HG02759 (cell line): ENCODE measurements around the gene CRKL.
"Not testable (repeated sequence)": the region's sequence is repeated elsewhere in the genome, so short reads cannot be mapped to it uniquely, and the experiment has no call there.

ENCODE experiments used
- ATAC-seq: cut with Tn5 transposase; IDR thresholded peaks from one replicate; pipeline ENCODE4 v1.9.1; 2021; ENCODE audit warnings: mild to moderate bottlenecking, moderate library complexity; ENCODE audit not compliant: unreplicated experiment

CRKL gene

GRCh38 chr22:20965888-20966855 is 49.0 kb downstream of the CRKL start:
- no peak for ATAC-seq

DNA sequence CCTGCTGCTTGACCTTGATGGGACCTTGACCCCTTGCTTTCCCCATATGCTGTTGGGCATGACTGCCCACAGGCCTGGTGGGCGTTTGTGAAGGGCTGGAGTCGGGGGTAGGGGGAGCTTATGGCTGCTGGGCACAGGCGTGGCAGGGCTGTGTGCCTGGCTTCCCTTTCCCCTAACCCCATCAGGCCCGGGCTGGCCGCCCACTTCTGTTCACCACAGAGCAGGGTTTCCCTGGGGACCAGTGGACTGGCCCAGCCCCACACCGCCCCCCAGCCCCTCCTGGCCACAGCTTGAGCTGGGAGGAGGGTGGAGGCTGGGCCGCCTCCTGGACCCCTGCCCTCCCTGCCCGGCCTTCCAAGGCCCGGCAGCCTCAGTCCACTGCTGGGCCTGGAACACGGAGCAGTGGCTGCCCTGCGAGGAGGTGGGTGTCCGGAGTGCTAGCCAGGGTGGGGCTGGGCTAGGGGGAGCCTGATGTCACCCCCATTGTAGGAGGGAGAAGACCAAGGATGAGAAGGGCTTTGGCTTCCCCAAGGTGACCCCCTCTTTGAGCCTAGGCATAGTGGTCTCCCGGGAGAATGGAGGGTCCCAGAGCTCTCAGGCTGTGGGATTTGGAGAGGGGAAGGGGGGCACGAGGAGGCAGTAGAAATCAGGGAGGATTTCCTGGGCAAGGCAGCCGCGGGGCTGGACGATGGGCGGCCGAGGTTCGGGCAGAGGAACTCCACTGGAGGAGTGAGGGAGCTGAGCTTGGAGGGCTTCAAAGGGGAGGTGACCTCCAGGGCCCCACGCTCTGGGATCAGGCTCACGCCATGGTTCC is 49.9 kb downstream of the CRKL start, which contains the start of gene AIFM3:
Gene AIFM3, plus strand, starts transcription at position 373 of the 814 bp plus-strand sequence. CDS start 690 bp downstream, outside the sequence.
- no peak for ATAC-seq

DNA sequence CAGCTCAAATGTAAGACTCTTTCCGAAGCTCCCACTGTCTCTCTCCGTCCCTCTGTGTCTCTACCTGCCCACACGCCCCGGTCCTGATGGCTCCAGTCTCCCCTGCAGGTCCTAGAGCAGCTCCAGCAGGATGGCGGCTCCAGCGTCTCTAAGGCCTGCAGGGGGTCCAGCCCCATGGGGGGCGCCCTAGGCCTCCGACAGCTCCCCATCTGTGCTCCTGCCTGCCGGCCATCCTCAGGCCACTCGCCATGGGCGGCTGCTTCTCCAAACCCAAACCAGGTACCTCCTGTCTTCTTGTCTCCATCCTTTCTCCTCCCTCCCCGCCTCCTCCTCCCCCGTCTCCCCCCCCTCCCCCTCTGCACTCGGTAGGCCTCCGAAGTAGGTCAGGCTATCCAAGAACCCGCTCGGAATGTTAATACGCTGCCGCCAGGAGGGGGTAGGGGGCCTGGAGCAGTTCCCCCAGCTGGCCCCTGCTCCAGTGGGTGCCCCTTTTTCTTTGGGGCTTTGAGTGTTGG is 50.5 kb downstream of the CRKL start:
- no peak for ATAC-seq

- no peak for ATAC-seq
Observed at GRCh38 chr22:20968281-20968977, 51.2 kb downstream of the CRKL start.

DNA sequence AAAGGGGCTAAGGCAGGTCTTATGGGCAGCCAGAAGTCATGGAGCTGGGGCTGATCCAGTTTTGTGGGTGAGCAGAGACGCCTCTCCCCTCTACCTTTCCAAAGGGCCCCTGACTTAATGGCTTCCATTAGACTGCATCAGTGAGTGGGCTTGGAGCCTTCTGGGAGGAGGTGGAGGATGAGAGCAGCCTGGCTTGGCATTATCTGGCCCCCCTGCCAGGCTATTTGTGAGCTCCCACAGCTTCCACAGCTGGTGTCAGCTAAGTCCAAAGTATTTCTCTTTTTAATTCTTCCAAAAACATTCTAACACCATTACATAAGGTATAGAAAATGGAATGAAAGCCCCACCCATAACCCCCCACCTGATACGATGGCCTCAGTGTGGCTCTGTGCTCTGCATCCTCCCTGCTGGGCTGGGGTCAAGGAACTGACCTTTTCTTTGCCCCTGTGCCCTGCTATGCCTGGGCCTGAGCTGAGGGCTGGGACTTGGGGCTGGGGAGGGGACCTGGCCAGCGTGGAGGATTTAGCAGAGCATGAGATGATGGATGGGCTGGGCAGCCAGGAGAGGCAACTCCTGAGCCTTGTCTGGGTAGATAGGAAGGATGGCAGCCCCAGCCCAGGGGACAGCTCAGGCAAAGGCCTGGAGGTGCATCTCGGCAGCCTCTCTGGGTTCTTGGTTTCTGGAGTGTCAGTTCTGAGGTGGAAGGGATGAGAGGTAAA is 53.9 kb downstream of the CRKL start:
- no peak for ATAC-seq

DNA sequence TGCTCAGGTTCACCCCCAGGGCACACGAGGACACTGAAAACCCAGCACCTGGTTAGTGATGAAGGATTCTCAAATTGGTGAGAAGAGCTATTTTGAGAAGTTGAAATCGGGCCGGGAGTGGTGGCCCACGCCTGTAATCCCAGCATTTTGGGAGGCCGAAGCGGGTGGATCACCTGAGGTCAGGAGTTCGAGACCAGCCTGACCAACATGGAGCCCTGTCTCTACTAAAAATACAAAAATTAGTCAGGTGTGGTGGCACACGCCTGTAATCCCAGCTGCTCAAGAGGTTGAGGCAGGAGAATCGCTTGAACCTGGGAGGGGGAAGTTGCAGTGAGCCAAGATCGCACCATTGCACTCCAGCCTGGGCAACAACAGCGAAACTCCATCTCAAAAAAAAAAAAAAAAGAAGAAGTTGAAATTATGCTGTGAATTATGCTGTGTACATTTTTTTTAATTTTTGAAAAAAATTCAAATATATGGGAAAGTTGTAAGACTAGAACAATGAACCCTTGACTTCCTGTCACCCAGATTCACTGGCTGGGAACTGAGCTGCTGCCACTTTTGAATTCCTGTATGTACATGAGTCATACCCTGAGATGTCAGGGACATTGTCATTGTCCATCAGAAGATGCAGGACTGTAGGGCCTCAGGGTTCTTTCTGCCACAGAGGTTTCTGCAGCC is 54.9 kb downstream of the CRKL start:
- not testable (repeated sequence) for ATAC-seq

GRCh38 chr22:20972933-20973577 is 55.8 kb downstream of the CRKL start:
- no peak for ATAC-seq

DNA sequence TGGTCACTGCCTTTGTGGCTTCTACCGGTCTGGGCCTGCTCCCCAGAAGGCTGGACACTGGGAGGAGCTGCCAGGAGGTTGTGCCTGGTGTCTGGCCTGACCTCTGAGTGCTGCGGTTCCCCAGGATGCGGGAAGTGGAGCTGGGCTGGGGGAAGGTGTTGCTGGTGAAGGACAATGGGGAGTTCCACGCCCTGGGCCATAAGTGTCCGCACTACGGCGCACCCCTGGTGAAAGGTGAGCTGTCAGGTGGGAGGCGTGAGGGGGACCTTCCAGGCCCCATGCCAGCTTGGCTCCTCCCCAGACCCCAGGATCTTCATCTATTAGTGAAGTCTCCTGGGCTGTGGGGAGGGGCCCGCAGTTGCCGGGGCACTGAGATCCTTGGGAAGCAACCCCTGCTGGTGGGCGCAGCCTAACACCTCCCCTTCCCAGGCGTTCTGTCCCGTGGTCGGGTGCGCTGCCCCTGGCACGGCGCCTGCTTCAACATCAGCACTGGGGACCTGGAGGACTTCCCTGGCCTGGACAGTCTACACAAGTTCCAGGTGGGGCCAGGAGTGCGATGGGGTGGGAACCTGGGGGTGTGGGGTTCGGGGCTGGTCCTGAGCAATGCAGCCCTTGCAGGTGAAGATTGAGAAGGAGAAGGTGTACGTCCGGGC is 56.6 kb downstream of the CRKL start:
- ATAC-seq = no peak

- no peak for ATAC-seq
Observed at GRCh38 chr22:20974336-20974955, 57.2 kb downstream of the CRKL start.

DNA sequence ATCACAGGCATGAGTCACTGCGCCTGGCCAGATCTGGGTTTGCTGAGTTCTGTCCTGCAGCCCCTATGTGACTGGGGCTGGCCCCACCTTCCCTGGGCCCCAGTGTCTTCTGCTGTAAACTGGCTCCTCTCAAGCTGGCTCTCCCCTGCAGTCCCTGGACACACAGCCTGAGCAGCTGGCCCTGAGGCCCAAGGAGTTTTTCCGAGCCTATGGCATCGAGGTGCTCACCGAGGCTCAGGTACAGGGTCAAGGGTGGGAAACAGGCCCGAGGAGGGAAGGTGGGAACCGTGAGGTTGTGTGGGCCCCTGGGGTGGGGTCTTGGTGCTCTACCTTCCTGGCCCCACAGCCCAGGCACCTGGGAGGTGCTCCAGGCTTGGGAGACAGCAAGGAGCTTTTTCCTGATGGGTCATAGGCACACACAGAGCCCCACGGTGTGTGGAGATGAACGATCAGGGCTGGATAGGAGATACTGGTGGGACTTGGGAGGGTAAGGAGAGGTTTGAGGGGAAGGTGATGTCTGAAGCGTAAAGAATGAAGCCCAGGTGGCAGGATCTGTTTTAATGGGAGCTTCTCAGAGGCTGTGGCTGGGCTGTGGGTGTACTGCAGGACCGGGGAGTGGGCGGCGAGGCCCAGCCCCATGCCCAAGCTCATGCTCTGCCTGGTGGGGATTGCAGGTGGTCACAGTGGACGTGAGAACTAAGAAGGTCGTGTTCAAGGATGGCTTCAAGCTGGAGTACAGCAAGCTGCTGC is 58.5 kb downstream of the CRKL start:
- no peak for ATAC-seq

DNA sequence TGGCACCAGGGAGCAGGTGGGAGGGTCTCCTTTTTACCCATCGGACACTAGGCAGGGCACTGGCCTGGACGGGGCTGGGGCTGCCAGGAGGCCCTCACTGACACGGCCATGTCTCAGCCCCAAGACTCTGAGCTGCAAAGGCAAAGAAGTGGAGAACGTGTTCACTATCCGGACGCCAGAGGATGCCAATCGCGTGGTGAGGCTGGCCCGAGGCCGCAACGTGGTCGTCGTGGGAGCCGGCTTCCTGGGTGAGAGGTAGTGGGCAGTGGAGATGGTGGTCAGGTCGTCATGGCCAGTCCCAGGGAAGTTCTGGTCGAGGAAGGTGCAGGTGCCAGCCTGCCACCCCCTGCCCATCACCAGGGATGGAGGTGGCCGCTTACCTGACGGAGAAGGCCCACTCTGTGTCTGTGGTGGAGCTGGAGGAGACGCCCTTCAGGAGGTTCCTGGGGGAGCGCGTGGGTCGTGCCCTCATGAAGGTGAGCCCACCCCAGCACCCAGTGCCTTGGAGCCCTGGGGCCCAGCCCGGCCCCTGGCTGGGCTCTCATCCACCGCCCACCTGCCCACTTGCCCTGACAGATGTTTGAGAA is 59.2 kb downstream of the CRKL start:
- ATAC-seq = no peak

DNA sequence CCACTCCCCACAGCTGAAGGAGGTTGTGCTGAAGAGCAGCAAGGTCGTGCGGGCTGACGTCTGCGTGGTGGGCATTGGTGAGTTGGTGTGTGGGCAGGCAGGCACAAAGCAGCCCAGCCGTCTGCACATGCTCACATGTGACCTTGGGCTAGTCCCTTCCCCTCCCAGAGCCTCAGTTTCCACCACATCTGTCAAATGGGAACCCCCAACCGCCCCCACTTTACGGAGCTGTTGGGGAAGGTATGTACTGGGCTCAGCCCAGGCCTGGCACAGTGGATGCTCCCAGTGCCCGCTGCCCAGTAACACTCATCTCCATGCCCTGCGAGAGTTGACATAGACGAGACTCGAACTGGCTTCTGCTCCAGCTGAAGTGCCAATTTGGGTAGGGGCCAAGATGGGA is 59.8 kb downstream of the CRKL start:
- no peak for ATAC-seq

DNA sequence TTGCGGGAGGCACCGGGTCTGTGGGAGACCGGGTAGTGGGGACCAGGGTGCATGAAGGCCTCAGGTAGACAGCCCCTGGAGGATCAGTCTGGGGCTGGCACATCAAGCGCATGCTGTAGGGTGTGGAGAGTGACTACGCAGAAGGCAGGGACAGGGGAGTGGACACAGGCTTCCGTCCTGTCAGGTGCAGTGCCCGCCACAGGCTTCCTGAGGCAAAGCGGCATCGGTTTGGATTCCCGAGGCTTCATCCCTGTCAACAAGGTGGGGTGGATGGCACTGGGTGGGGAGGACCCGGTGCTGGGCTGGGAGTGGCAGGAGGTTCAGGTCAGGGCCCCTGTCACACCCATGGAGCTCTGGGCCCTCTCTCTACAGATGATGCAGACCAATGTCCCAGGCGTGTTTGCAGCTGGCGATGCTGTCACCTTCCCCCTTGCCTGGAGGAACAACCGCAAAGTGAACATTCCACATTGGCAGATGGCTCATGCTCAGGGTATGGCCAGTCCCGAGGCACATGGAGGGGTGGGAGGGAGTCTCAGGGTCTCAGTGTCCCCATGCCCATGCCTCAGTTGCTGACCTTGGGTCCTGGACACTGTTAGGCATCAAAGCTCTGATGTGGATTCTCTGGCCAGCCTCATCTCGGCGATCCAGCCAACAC is 60.4 kb downstream of the CRKL start:
- ATAC-seq = no peak

- no peak for ATAC-seq
Observed at GRCh38 chr22:20978419-20978818, 61.2 kb downstream of the CRKL start.

- ATAC-seq = no peak
Observed at GRCh38 chr22:20979243-20979809, 62.1 kb downstream of the CRKL start.

GRCh38 chr22:20979940-20980453 is 62.8 kb downstream of the CRKL start:
- no peak for ATAC-seq
